Fibroblast of lung (primary cell): Measurements from ENCODE around the gene AZGP1. TPM values are rescaled to one million over a fixed set of nuclear protein-coding genes. Genes with fewer than 3 reads are reported as not detected.

Experiments used
- DNase-seq, 2 donors: peaks; one replicate each; pipeline versions ENCODE4 v3.0.0 to v3.0.0-alpha.2; 2010; ENCODE audit warnings: low read depth in 2 of 2
- H2AFZ ChIP-seq: 2 replicates; pipeline ENCODE4 v1.5.1; 2012; ENCODE audit warnings: low read length, control low read depth, inconsistent platforms
- H3K27ac ChIP-seq: 2 replicates; pipeline ENCODE4 v1.5.1; 2011; ENCODE audit warnings: low read length, control low read depth; ENCODE audit not compliant: insufficient read depth
- H3K27me3 ChIP-seq: 2 replicates; pipeline ENCODE4 v1.5.1; 2011; ENCODE audit warnings: mild to moderate bottlenecking, low read length; ENCODE audit not compliant: control insufficient read depth, insufficient read depth
- H3K36me3 ChIP-seq: 2 replicates; pipeline ENCODE4 v1.5.1; 2011; ENCODE audit warnings: low read length; ENCODE audit not compliant: control insufficient read depth, insufficient read depth
- H3K4me1 ChIP-seq: 2 replicates; pipeline ENCODE4 v1.5.1; 2011; ENCODE audit warnings: low read length; ENCODE audit not compliant: control insufficient read depth, insufficient read depth; ENCODE audit errors: extremely low read depth
- H3K4me2 ChIP-seq: 2 replicates; pipeline ENCODE4 v1.5.1; 2011; ENCODE audit warnings: low read length, control low read depth; ENCODE audit not compliant: insufficient read depth; ENCODE audit errors: extremely low read depth
- H3K4me3 ChIP-seq, 4 experiments: fragments of 200-600 bp in 1 of 4; sonication (generic) in 1 of 4; replicated peaks in 1 of 4; 2 replicates each; pipeline ENCODE4 v1.5.1; 2011 to 2016; ENCODE audit warnings: low read length in 4 of 4, low read depth in 3 of 4, mild to moderate bottlenecking in 3 of 4, control low read depth in 2 of 4, inconsistent platforms in 1 of 4, mixed read lengths in 1 of 4; ENCODE audit not compliant: insufficient read depth in 1 of 4; ENCODE audit errors: control extremely low read depth in 1 of 4
- H3K79me2 ChIP-seq: 2 replicates; pipeline ENCODE4 v1.5.1; 2012; ENCODE audit warnings: mild to moderate bottlenecking, low read length, inconsistent platforms; ENCODE audit not compliant: control insufficient read depth, insufficient read depth
- H3K9ac ChIP-seq: 2 replicates; pipeline ENCODE4 v1.5.1; 2011; ENCODE audit warnings: mild to moderate bottlenecking, low read length, control low read depth; ENCODE audit not compliant: insufficient read depth
- H3K9me3 ChIP-seq: 2 replicates; pipeline ENCODE4 v1.5.1; 2012; ENCODE audit warnings: low read depth, low read length; ENCODE audit not compliant: control insufficient read depth, insufficient read depth
- H4K20me1 ChIP-seq: 2 replicates; pipeline ENCODE4 v1.5.1; 2011; ENCODE audit warnings: low read length; ENCODE audit not compliant: control insufficient read depth, insufficient read depth; ENCODE audit errors: extremely low read depth
- CTCF ChIP-seq, 2 donors: IDR thresholded peaks in 1 of 2; conservative IDR thresholded peaks in 1 of 2; 1 replicate in 1 of 2; 2 replicates in 1 of 2; pipeline ENCODE4 v1.5.1; 2011 to 2012; ENCODE audit warnings: low read length in 2 of 2, control low read depth in 1 of 2, inconsistent platforms in 1 of 2, low read depth in 1 of 2, mild to moderate bottlenecking in 1 of 2
- EZH2 ChIP-seq: IDR thresholded peaks from 2 replicates; pipeline ENCODE4 v1.5.1; 2012; ENCODE audit warnings: low read length, control low read depth, mild to moderate bottlenecking; ENCODE audit errors: missing control alignments
- polyA plus RNA-seq, 2 donors: library from polyadenylated mRNA; depleted of rRNA in 1 of 2; stranded (reverse) in 1 of 2; unstranded in 1 of 2; fragments of >200 nt; gene quantifications; 2 replicates each; pipeline ENCODE4 v1.2.1, GENCODE V29; 2011 to 2012; ENCODE audit warnings: missing spikeins in 1 of 2
- total RNA-seq: library from RNA; depleted of rRNA; stranded (reverse); fragments of >200 nt; gene quantifications from 2 replicates; pipeline ENCODE4 v1.2.1, GENCODE V29; 2014

The AZGP1 gene
- total and polyA plus RNA-seq, 2 donors (not counting 1 experiment from before 2014, with no cell fraction given) = not detected

GRCh38 chr7:99947608-99948007, 28.2 kb downstream of the AZGP1 start:
- DNase-seq = no peak
- Histone ChIP-seq H3K27me3 (no peaks in the 10 kb centered on the region), H4K20me1 (no peaks in the 10 kb centered on the region), H3K4me3 (no peak overlapping the region), H3K4me2 (no peak overlapping the region), H3K9me3 (no peaks in the 10 kb centered on the region), H3K27ac (no peak overlapping the region), H2AFZ (no peak overlapping the region), H3K4me1 (no peaks in the 10 kb centered on the region), H3K36me3 (no peaks in the 10 kb centered on the region), H3K79me2 (no peaks in the 10 kb centered on the region), H3K9ac (no peak overlapping the region)
- TF ChIP-seq EZH2 (no peak), CTCF (conservative IDR thresholded peaks at IDR 0.05 in 1 of 2, IDR thresholded peaks at IDR 0.05 in 1 of 2; ENCODE audit: low read depth in 1 of 2, low read length in 2 of 2) (no peak)

DNA sequence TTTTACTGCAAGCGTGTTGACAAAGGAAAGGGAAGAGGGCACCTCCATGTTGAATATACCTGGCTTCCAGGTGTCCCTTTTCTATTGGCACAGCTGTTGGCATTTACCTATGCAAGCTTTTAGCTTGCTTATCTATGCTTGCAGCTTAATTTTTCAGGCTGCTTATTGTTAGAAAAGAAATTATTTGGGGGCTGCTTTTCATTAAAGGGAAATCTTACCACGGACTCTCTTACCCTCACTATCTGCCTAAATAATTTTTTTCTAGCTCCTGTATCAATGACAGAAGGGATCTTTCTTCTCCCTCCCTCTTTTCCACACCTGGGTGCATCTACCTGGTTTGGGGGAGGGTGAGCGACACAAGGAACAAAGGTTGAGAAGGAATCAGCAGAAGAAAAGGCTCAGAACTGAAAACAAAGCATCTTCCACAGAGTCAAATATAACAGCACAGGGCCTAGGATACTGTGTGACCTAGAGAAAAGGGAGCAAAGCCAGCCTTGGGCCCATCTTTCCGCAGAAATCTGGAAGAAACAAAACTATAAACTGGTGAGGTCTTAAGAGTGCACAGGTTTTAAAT, 31.2 kb downstream of the AZGP1 start:
- no peaks in the 10 kb centered on the region for H3K36me3 ChIP-seq
- H3K4me2 ChIP-seq = no peak overlapping the region
- no peaks in the 10 kb centered on the region for H3K9me3 ChIP-seq
- no peak for DNase-seq
- no peak overlapping the region for H3K27ac ChIP-seq
- no peaks in the 10 kb centered on the region for H3K27me3 ChIP-seq
- H3K9ac ChIP-seq = no peak overlapping the region
- TF ChIP-seq CTCF (conservative IDR thresholded peaks at IDR 0.05 in 1 of 2, IDR thresholded peaks at IDR 0.05 in 1 of 2; ENCODE audit: low read depth in 1 of 2, low read length in 2 of 2) (no peak), EZH2 (no peak)
- H2AFZ ChIP-seq = no peak overlapping the region
- H4K20me1 ChIP-seq = no peaks in the 10 kb centered on the region
- H3K4me3 ChIP-seq = no peak overlapping the region
- H3K4me1 ChIP-seq = no peaks in the 10 kb centered on the region
- no peaks in the 10 kb centered on the region for H3K79me2 ChIP-seq

DNA sequence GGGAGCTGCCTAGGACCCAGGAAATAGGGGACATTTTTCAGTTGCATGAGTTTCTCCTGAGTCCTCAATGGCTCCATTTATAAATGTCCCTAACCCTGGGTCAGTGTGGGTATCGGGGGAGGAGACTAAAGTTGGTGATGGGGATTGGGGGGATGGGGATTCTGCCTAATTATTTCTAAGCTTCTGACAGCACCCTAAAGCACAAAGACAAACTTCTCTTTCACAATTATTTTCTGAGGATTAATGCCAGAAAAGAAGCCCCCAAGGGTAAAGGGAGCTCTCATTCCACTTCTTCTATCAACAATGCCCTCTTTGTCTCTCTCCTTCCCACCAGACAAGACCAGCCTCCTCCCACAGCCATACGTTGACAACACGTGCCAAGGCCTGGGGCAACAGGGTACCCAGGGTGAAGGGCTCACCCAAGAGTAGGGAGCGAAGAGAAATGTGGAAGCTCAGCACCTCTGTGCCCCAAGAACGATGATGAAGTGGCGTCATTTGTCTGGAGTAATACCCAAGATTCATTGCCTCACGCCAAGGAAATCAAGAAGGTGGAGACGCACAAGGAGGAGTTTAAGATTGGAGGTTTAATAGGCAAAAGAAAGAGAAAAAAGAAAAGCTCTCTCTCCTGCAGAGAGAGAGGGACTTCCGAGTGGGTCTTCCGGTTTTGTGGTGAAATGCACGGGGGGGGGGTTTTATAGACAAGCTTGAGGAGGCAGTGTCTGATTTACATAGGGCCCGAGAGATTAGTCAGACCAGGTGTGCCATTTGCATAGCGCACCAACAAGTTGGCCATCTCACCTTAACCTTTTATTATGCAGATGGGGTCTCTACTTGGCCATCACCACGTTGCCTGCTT, 32.0 kb downstream of the AZGP1 start:
- Histone ChIP-seq H3K27me3 (no peaks in the 10 kb centered on the region), H3K9me3 (no peaks in the 10 kb centered on the region), H3K4me2 (no peak overlapping the region), H4K20me1 (no peaks in the 10 kb centered on the region), H3K79me2 (no peaks in the 10 kb centered on the region), H2AFZ (no peak overlapping the region), H3K27ac (no peak overlapping the region), H3K9ac (no peak overlapping the region), H3K4me1 (no peaks in the 10 kb centered on the region), H3K4me3 (no peak overlapping the region), H3K36me3 (no peaks in the 10 kb centered on the region)
- DNase-seq = no peak
- TF ChIP-seq EZH2 (no peak), CTCF (conservative IDR thresholded peaks at IDR 0.05 in 1 of 2, IDR thresholded peaks at IDR 0.05 in 1 of 2; ENCODE audit: low read depth in 1 of 2, low read length in 2 of 2) (no peak)
